K562 (cell line): ENCODE results near the gene RETN. TPM values are rescaled to one million over a fixed set of nuclear protein-coding genes. Genes with fewer than 3 reads are reported as not detected.

ENCODE experiments used
- BHLHE40 ChIP-seq: IDR thresholded peaks from 2 replicates; pipeline ENCODE4 v1.6.1; 2011; ENCODE audit warnings: low read length, improper control_type of control experiment
- IRF2 ChIP-seq: sonication (generic); formaldehyde crosslinking; IDR thresholded peaks from 2 replicates; pipeline ENCODE4 v1.8.1; 2022; ENCODE audit warnings: mild to moderate bottlenecking, missing genetic modification reagents
- MBD2 ChIP-seq: sonication (generic); IDR thresholded peaks from 2 replicates; pipeline ENCODE4 v1.6.1; 2016; ENCODE audit warnings: low read depth, borderline replicate concordance
- NCOA2 ChIP-seq, 2 experiments: fragments of 450-650 bp; IDR thresholded peaks; 2 replicates each; pipeline ENCODE4 v1.6.1; 2018; ENCODE audit warnings: mild to moderate bottlenecking in 2 of 2, moderate library complexity in 1 of 2; ENCODE audit not compliant: partially characterized antibody in 2 of 2
- NR2C1 ChIP-seq, 2 experiments: fragments of 450-650 bp; IDR thresholded peaks; 2 replicates each; pipeline ENCODE4 v1.6.1; 2017; ENCODE audit warnings: mild to moderate bottlenecking in 2 of 2, antibody characterized with exemption in 1 of 2, inconsistent platforms in 1 of 2, missing compliant biosample characterization in 1 of 2, missing genetic modification characterization in 1 of 2
- PRMT5 ChIP-seq: sonication (generic); formaldehyde crosslinking; IDR thresholded peaks from 2 replicates; pipeline ENCODE4 v1.5.0; 2020; ENCODE audit warnings: missing genetic modification reagents
- PTBP1 ChIP-seq: fragments of 200-400 bp; formaldehyde crosslinking; IDR thresholded peaks from 2 replicates; pipeline ENCODE4 v1.6.1; 2017; ENCODE audit warnings: low read depth, low read length
- PYGO2 ChIP-seq: fragments of 450-650 bp; IDR thresholded peaks from 2 replicates; pipeline ENCODE4 v1.6.1; 2016; ENCODE audit warnings: mild to moderate bottlenecking, missing genetic modification characterization, moderate library complexity, missing compliant biosample characterization
- SMARCE1 ChIP-seq: fragments of 450-650 bp; IDR thresholded peaks from 2 replicates; pipeline ENCODE4 v1.7.1; 2016; ENCODE audit warnings: mild to moderate bottlenecking
- TBP ChIP-seq: optimal IDR thresholded peaks from 2 replicates; pipeline ENCODE3; 2011; ENCODE audit warnings: low read depth, low read length, improper control_type of control experiment
- TCFL5 ChIP-seq: fragments of 250-450 bp; sonication (Bioruptor Pico); conservative IDR thresholded peaks from 2 replicates; pipeline ENCODE4 v1.6.1; 2021; ENCODE audit warnings: mild to moderate bottlenecking, moderate library complexity, matching md5 sums
- ZC3H11A ChIP-seq: IDR thresholded peaks from 2 replicates; pipeline ENCODE4 v1.6.1; 2012; ENCODE audit warnings: low read depth, low read length, improper control_type of control experiment
- ZNF23 ChIP-seq: fragments of 250-450 bp; sonication (Bioruptor Pico); IDR thresholded peaks from 2 replicates; pipeline ENCODE4 v1.4.0; 2020; ENCODE audit warnings: mild to moderate bottlenecking
- ZSCAN29 ChIP-seq: fragments of 450-650 bp; IDR thresholded peaks from 2 replicates; pipeline ENCODE4 v1.6.1; 2017
- polyA plus RNA-seq, 8 experiments: library from polyadenylated mRNA; depleted of rRNA in 4 of 8; stranded (reverse) in 5 of 8; unstranded in 3 of 8; fragments of >200 nt; fragmentation: Nextera tagmentation in 2 of 8; fragmentation: Illumina TruSeq in 1 of 8; extraction: Ambion mirVana in 2 of 8; extraction: Trizol in 1 of 8; gene quantifications; 2 replicates each; pipeline versions ENCODE4 v1.2.1 to v1.2.3, GENCODE V29; 2011 to 2014; ENCODE audit warnings: inconsistent platforms in 1 of 8, missing spikeins in 1 of 8
- total RNA-seq, 7 experiments: library from RNA; depleted of rRNA in 6 of 7; stranded (reverse); fragments of >200 nt in 6 of 7; fragmentation: Illumina TruSeq in 2 of 7; extraction: Trizol in 2 of 7; gene quantifications; 2 replicates each; pipeline versions ENCODE4 v1.2.1 to v1.2.3, GENCODE V29; 2011 to 2021; ENCODE audit warnings: low replicate concordance in 1 of 7
- TF ChIP-seq, protein P1 (sequence below), 2 experiments: fragments of 250-450 bp in 1 of 2; fragments of 450-650 bp in 1 of 2; sonication (Bioruptor Pico) in 1 of 2; IDR thresholded peaks; 2 replicates each; pipeline versions ENCODE4 v1.6.1 to v1.8.0; 2016 to 2021; ENCODE audit warnings: mild to moderate bottlenecking in 2 of 2, moderate library complexity in 2 of 2, missing compliant biosample characterization in 1 of 2, missing genetic modification characterization in 1 of 2
- TF ChIP-seq, protein P2 (sequence below), 2 experiments: fragments of 450-650 bp in 1 of 2; sonication (generic) in 1 of 2; formaldehyde crosslinking in 1 of 2; IDR thresholded peaks in 1 of 2; conservative IDR thresholded peaks in 1 of 2; 2 replicates each; pipeline versions ENCODE4 v1.6.1 to v1.8.1; 2016 to 2023; ENCODE audit warnings: mild to moderate bottlenecking in 2 of 2, moderate library complexity in 2 of 2, inconsistent platforms in 1 of 2, missing genetic modification reagents in 1 of 2
- TF ChIP-seq, protein P3 (sequence below), 2 experiments: fragments of 450-650 bp; IDR thresholded peaks; 2 replicates each; pipeline ENCODE4 v1.6.1; 2016; ENCODE audit warnings: mild to moderate bottlenecking in 2 of 2, borderline replicate concordance in 1 of 2, low read depth in 1 of 2, moderate library complexity in 1 of 2

RETN gene
- total and polyA plus RNA-seq, 9 of the 15 experiments (the other 6 are each of a cell fraction or from before 2014, with no cell fraction given) = not detected

DNA sequence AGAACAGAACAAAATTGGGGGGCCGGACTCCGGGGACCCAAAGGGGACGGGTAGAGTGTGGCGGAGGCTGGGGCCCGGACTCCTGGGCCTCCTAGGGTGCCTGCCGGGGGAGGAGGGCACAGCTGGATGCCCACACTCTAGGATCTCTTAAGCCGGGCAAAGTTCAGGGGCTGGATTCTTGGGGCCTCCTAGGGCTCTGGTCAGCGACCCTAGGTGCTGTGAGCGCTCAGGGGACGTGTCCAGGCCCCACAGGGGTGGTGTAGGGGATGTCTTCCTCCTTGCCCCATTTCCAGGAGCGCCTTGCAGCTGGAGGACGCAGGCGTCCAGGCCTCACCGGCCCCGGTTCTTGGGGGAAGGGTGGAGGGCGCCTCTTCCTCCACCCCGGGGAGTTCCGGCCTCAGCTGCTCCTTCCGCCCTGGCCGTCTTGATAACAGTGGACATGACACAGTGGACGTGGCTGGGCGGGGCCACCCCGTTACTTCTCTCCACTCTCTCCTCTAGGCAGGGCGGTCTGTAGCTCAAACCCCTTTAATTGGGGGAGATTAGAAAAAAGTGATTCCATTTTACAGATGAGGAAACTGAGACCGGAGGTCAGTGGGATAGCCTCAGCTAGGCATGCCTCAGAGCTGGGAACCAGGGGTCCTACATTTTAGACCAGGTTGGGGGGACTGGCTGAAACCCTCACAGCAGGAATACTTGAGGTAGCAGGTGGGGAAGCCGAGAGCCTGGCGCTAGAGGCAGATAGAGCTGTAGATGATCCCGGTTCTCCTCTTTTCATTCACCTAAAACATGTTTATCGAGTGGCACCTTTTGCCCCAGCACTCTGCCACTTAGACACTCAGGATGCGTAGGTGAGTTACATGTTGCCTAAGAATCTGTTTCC lies 31.2 kb upstream of the RETN start (continued):
- TF ChIP-seq ZNF23 (no peak), MBD2 (peak; percentile 47; the same call in 1 of the 2 replicates), PTBP1 (no peak; the same call in 1 of the 2 replicates), BHLHE40 (0 out of 2 replicates have a peak, but pooled peaks have one; percentile 4), TBP (no peak), IRF2 (CRISPR knock-in tag) (no peak), PYGO2 (tag) (no peak), ZC3H11A (no peak), PRMT5 (CRISPR knock-in tag) (no peak), NR2C1 (IDR thresholded peaks at IDR 0.05) (no peak), NR2C1 (tag; IDR thresholded peaks at IDR 0.05) (no peak), ZSCAN29 (no peak), NCOA2 (IDR thresholded peaks at IDR 0.05; ENCODE audit: partially characterized antibody in 2 of 2) (no peak), TCFL5 (CRISPR knock-in tag) (no peak), SMARCE1 (no peak)
- TF ChIP-seq, protein P1, sequence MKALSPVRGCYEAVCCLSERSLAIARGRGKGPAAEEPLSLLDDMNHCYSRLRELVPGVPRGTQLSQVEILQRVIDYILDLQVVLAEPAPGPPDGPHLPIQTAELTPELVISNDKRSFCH (CRISPR knock-in tag; IDR thresholded peaks at IDR 0.05) = no peak
- TF ChIP-seq, protein P1 (tag; IDR thresholded peaks at IDR 0.05) = no peak
- TF ChIP-seq, protein P2, sequence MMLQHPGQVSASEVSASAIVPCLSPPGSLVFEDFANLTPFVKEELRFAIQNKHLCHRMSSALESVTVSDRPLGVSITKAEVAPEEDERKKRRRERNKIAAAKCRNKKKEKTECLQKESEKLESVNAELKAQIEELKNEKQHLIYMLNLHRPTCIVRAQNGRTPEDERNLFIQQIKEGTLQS (IDR thresholded peaks at IDR 0.05) = no peak
- TF ChIP-seq, protein P2 (CRISPR knock-in tag; conservative IDR thresholded peaks at IDR 0.05) = no peak
- TF ChIP-seq, protein P3, sequence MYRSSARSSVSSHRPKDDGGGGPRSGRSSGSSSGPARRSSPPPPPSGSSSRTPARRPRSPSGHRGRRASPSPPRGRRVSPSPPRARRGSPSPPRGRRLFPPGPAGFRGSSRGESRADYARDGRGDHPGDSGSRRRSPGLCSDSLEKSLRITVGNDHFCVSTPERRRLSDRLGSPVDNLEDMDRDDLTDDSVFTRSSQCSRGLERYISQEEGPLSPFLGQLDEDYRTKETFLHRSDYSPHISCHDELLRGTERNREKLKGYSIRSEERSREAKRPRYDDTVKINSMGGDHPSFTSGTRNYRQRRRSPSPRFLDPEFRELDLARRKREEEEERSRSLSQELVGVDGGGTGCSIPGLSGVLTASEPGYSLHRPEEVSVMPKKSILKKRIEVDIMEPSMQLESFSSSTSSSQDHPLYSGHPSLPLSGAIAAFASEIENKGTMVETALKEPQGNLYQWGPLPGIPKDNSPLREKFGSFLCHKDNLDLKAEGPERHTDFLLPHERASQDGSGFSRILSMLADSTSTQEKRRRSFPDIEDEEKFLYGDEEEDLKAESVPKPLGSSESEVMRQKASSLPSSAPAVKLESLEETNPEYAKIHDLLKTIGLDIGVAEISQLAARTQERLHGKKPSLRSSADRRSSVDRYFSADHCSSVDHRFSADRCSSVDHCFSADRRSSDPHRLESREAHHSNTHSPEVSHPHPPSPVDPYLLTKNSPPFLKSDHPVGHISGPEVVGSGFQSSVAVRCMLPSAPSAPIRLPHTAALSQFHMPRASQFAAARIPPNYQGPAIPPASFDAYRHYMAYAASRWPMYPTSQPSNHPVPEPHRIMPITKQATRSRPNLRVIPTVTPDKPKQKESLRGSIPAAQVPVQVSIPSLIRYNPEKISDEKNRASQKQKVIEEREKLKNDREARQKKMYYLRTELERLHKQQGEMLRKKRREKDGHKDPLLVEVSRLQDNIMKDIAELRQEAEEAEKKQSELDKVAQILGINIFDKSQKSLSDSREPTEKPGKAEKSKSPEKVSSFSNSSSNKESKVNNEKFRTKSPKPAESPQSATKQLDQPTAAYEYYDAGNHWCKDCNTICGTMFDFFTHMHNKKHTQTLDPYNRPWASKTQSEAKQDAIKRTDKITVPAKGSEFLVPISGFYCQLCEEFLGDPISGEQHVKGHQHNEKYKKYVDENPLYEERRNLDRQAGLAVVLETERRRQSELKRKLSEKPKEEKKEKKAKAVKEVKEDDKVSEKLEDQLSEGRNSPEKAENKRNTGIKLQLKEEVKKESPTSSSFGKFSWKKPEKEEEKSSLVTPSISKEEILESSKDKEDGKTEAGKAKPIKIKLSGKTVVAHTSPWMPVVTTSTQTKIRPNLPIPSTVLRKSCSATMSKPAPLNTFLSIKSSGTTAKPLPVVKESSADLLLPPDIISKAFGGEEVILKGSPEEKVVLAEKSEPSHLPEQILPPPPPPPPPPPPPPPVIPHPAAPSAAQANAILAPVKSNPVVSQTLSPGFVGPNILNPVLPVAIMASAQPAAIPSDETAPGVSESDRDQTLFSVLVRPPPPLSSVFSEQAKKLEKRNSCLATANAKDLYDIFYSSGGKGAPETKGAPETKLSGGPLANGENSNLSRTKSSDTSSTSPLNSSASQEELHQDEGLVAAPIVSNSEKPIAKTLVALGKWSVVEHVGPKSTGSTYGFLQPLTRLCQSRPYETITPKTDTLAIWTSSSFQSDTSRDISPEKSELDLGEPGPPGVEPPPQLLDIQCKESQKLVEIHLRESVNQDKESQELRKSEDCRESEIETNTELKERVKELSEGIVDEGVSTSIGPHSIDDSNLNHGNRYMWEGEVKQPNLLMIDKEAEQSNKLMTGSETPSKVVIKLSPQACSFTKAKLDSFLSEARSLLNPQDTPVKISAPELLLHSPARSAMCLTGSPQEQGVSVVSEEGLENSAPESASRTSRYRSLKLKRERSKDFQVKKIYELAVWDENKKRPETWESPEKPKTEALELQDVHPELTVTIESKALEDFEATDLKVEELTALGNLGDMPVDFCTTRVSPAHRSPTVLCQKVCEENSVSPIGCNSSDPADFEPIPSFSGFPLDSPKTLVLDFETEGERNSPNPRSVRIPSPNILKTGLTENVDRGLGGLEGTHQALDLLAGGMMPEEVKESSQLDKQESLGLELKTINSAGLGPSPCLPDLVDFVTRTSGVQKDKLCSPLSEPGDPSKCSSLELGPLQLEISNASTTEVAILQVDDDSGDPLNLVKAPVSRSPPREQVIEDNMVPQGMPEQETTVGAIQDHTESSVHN (IDR thresholded peaks at IDR 0.05; ENCODE audit: borderline replicate concordance in 1 of 2, low read depth in 1 of 2) = no peak
